Measurements from ENCODE around the gene STAB2. TPM values are rescaled to one million over a fixed set of nuclear protein-coding genes. Genes with fewer than 3 reads are reported as not detected.

Gene STAB2
- total and polyA plus RNA-seq, 2 of the 8 experiments (the other 6 are each of a cell fraction or from before 2014, with no cell fraction given) = not detected

DNA sequence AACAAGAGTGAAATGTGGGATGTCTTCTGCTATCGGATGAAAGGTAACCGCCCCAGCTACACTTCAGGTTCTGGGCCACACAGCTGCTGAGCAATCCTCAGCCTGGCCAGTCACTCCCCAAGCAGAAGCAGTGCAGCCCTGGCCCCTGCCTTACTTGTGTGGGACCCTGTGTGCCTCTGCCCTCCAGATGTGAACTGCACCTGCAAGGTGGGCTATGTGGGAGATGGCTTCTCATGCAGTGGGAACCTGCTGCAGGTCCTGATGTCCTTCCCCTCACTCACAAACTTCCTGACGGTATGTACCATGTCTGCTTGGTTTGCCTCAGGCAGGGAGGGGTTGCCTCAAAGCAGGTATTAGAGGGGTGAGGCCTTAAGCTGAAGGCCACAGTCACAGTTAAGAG, 168.4 kb downstream of the STAB2 start (continued):
- TF ChIP-seq CHD1 (IDR thresholded peaks at IDR 0.05; ENCODE audit: low read depth, low read length) (no peak), GABPA (IDR thresholded peaks at IDR 0.05; ENCODE audit: borderline replicate concordance, insufficient read depth, low read length) (no peak), EGR1 (IDR thresholded peaks at IDR 0.05; ENCODE audit: borderline replicate concordance, low read depth, low read length) (no peak), RXRA (IDR thresholded peaks at IDR 0.05; ENCODE audit: insufficient read depth, low read depth, low read length) (no peak), SP4 (IDR thresholded peaks at IDR 0.05; ENCODE audit: low read length) (no peak), CHD2 (IDR thresholded peaks at IDR 0.05; ENCODE audit: low read length) (no peak)
